A673 (cell line): ENCODE measurements around the gene SLIT1. TPM values are rescaled to one million over a fixed set of nuclear protein-coding genes. Genes with fewer than 3 reads are reported as not detected.

Experiments
- BruUV-seq: library from RNA; stranded (reverse); fragments of 400-500 nt; replicated peaks from 2 replicates; lab custom pipeline; 2021; lab: Mats Ljungman, UMichigan
- CTCF ChIA-PET: fragments of 300-600 bp; sonication (Branson Sonifier 250); formaldehyde crosslinking; loops from one replicate; lab custom pipeline; 2022; ENCODE audit warnings: antibody characterized with exemption; lab: Charles Lee
- POLR2A ChIA-PET: fragments of 300-600 bp; sonication (Branson Sonifier 250); formaldehyde crosslinking; loops from one replicate; lab custom pipeline; 2022; ENCODE audit warnings: antibody characterized with exemption; ENCODE audit not compliant: low non-redundant PET; lab: Charles Lee
- DNase-seq: peaks from one replicate; pipeline ENCODE4 v3.0.0-alpha.2; 2015; ENCODE audit warnings: low spot score
- H3K27ac ChIP-seq: fragments of 200-600 bp; sonication (generic); 2 replicates; pipeline ENCODE4 v1.5.1; 2016; ENCODE audit warnings: mixed run types, low read depth, mild to moderate bottlenecking, mixed read lengths, antibody characterized with exemption, low read length; ENCODE audit not compliant: poor library complexity, severe bottlenecking
- H3K27me3 ChIP-seq: fragments of 200-600 bp; sonication (generic); replicated peaks from 2 replicates; pipeline ENCODE4 v1.6.1; 2017; ENCODE audit warnings: mixed run types, low read depth, mild to moderate bottlenecking, mixed read lengths, antibody characterized with exemption, low read length; ENCODE audit not compliant: insufficient read depth, poor library complexity
- H3K36me3 ChIP-seq: fragments of 200-600 bp; sonication (generic); 2 replicates; pipeline ENCODE4 v1.6.1; 2016; ENCODE audit warnings: mixed run types, mild to moderate bottlenecking, mixed read lengths, antibody characterized with exemption, low read length; ENCODE audit not compliant: insufficient read depth, poor library complexity, severe bottlenecking
- H3K4me1 ChIP-seq: fragments of 200-600 bp; sonication (generic); 2 replicates; pipeline ENCODE4 v1.6.1; 2017; ENCODE audit warnings: mixed run types, mild to moderate bottlenecking, mixed read lengths, antibody characterized with exemption, low read length; ENCODE audit not compliant: insufficient read depth, poor library complexity, severe bottlenecking
- H3K4me3 ChIP-seq: fragments of 200-600 bp; sonication (generic); 2 replicates; pipeline ENCODE4 v1.5.1; 2016; ENCODE audit warnings: low read depth, mixed run types, mild to moderate bottlenecking, mixed read lengths, low read length; ENCODE audit not compliant: poor library complexity, severe bottlenecking
- H3K9me3 ChIP-seq: fragments of 200-600 bp; sonication (generic); 2 replicates; pipeline ENCODE4 v1.6.1; 2016; ENCODE audit warnings: mixed run types, low read depth, mild to moderate bottlenecking, mixed read lengths, antibody characterized with exemption, low read length; ENCODE audit not compliant: poor library complexity, severe bottlenecking
- CTCF ChIP-seq: fragments of 300-800, 200-600 bp; sonication (generic); conservative IDR thresholded peaks from 2 replicates; pipeline ENCODE4 v1.5.1; 2017; ENCODE audit warnings: low read depth, mild to moderate bottlenecking, antibody characterized with exemption, low read length, moderate library complexity, mixed read lengths
- EZH2 ChIP-seq: fragments of 200-600 bp; sonication (generic); IDR thresholded peaks from 2 replicates; pipeline ENCODE4 v1.6.1; 2017; ENCODE audit warnings: borderline replicate concordance, low read depth, mild to moderate bottlenecking, mixed read lengths, antibody characterized with exemption, low read length; ENCODE audit not compliant: poor library complexity, severe bottlenecking
- intact Hi-C: fragments of 100-400 bp; cut with micrococcal nuclease; formaldehyde crosslinking; loops from one replicate; pipeline ENCODE4 v1.10.0; 2022; ENCODE audit not compliant: unreplicated experiment
- total RNA-seq: library from RNA; stranded (reverse); gene quantifications from 2 replicates; pipeline ENCODE4 v1.2.3, GENCODE V29; 2021

The SLIT1 gene
- total RNA-seq, 1 experiment from 2014 or later, result 0.43 TPM

GRCh38 chr10:97004591-97004990 is 181.2 kb downstream of the SLIT1 start:
- BruUV-seq, result no TSS peak
- peaks cover 9% of the 10 kb centered on the region for H3K9me3 ChIP-seq
- intact Hi-C loops, result no loop called here
- no peaks in the 10 kb centered on the region for H3K27me3 ChIP-seq
- no peaks in the 10 kb centered on the region for H3K36me3 ChIP-seq
- no peak for DNase-seq
- H3K4me3 ChIP-seq, result no peak overlapping the region
- ChIA-PET POLR2A (interaction anchor here (0.6 kb wide), 1 partner anchor 1168 kb away, joined by 3 read pairs; no protein-coding TSS in a partner anchor), CTCF (no interaction called here)
- TF ChIP-seq EZH2 (no peak), CTCF (no peak)
- H3K27ac ChIP-seq, result no peak overlapping the region
- no peaks in the 10 kb centered on the region for H3K4me1 ChIP-seq

GRCh38 chr10:97003804-97004201 is 182.0 kb downstream of the SLIT1 start:
- H3K4me1 ChIP-seq, result no peaks in the 10 kb centered on the region
- no peak overlapping the region for H3K4me3 ChIP-seq
- no TSS peak for BruUV-seq
- POLR2A ChIA-PET, result interaction anchor here (0.6 kb wide), 1 partner anchor 1167 kb away, joined by 3 read pairs; no protein-coding TSS in a partner anchor
- intact Hi-C loops, result no loop called here
- no peak for DNase-seq
- H3K9me3 ChIP-seq, result peaks cover 9% of the 10 kb centered on the region
- H3K36me3 ChIP-seq, result no peaks in the 10 kb centered on the region
- no peaks in the 10 kb centered on the region for H3K27me3 ChIP-seq
- H3K27ac ChIP-seq, result no peak overlapping the region
- TF ChIP-seq CTCF (no peak), EZH2 (no peak)
- CTCF ChIA-PET, result no interaction called here

- Histone ChIP-seq H3K27me3 (no peaks in the 10 kb centered on the region), H3K9me3 (peaks cover 9% of the 10 kb centered on the region), H3K27ac (no peak overlapping the region), H3K4me1 (no peaks in the 10 kb centered on the region), H3K36me3 (no peaks in the 10 kb centered on the region), H3K4me3 (no peak overlapping the region)
- intact Hi-C loops, result no loop called here
- CTCF ChIA-PET, result interaction anchor here (0.5 kb wide), 1 partner anchor 14 kb away, joined by 5 read pairs; no protein-coding TSS in a partner anchor
- TF ChIP-seq CTCF (no peak), EZH2 (no peak)
- POLR2A ChIA-PET, result no interaction called here
- no peak for DNase-seq
- no TSS peak for BruUV-seq
These were observed 182.5 kb downstream of the SLIT1 start for GRCh38 chr10:97003151-97003803.
